HG02938 (cell line): Measurements from ENCODE around the gene KCNJ6.
"Not testable (repeated sequence)": the region's sequence is repeated elsewhere in the genome, so short reads cannot be mapped to it uniquely, and the experiment has no call there.

Experiments
- ATAC-seq: cut with Tn5 transposase; IDR thresholded peaks from one replicate; pipeline ENCODE4 v1.9.1; 2021; ENCODE audit warnings: mild to moderate bottlenecking, moderate library complexity; ENCODE audit not compliant: unreplicated experiment

Gene KCNJ6

GRCh38 chr21:37658121-37658816 is 258.0 kb downstream of the KCNJ6 start:
- ATAC-seq: no peak

- no peak for ATAC-seq
Measured at GRCh38 chr21:37656899-37657298, 259.4 kb downstream of the KCNJ6 start.

DNA sequence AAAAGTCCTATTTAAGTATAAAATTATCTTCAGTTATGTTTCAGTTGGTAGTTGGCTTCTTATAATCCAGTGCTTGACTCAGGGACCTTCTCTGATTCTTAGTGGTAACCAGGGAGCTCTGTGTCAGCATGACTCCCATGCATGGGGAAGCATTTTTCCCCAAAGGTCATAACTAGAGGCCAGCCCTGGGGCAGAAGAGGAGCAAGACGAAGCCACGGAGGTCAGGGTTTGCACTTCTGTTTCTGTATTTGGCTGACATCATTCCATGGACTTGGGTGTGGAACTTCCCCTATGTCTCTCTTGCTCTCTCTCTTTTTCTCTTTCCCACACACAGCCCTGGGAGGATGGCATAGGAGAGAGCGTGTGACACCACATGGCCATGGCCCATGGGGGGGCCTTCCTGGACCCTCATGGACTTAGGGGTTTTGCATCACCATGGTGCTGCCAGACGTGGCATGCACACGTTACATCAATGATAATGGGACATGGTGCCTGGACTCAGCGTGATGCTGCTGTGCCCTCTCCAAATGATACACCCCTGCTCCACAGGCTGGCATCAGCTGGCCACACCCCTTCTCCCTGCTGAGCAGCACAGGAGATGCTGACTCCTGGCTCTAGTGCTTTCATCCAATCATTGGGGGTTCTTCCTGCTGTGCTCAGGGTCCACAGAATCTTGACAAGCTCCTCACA is 260.5 kb downstream of the KCNJ6 start:
- no peak for ATAC-seq

GRCh38 chr21:37654596-37654995 is 261.7 kb downstream of the KCNJ6 start:
- ATAC-seq: no peak

DNA sequence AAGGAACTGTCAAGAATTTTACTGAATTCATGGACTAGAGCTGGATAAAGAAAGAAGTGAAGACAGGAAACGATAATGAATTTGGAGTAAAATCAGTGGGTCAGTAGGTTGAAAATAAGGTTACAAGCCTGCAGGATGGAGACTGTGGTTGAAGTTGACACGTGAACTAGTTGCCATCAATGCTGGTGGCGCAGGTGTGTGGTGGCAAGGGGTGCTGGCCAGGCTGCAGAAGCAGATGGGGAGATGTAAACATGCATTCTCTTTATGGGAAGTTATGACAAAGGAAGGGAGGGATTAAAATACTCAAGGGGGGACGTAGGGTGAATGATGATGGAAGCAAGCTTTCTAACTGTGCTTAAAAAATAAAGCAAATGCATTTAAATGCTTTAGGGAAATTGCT is 263.1 kb downstream of the KCNJ6 start:
- no peak for ATAC-seq

- ATAC-seq: no peak
Measured at GRCh38 chr21:37647781-37648180, 268.5 kb downstream of the KCNJ6 start.

DNA sequence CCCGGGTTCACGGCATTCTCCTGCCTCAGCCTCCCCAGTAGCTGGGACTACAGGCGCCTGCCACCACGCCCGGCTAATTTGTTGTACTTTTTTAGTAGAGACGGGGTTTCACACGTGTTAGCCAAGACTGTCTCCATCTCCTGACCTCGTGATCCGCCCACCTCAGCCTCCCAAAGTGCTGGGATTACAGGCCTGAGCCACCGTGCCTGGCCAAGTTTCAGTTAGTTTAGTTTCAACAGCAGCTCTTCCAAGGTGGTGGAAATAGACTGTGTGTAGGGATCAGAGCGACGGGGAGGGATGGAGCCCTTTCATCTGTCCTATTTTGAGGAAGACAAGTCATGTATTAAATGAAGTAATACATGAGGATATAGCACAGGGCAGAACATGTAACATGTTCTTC is 269.5 kb downstream of the KCNJ6 start:
- ATAC-seq: not testable (repeated sequence)

- no peak for ATAC-seq
Measured at GRCh38 chr21:37645848-37646247, 270.4 kb downstream of the KCNJ6 start.

GRCh38 chr21:37644636-37645035 is 271.6 kb downstream of the KCNJ6 start:
- ATAC-seq: no peak

DNA sequence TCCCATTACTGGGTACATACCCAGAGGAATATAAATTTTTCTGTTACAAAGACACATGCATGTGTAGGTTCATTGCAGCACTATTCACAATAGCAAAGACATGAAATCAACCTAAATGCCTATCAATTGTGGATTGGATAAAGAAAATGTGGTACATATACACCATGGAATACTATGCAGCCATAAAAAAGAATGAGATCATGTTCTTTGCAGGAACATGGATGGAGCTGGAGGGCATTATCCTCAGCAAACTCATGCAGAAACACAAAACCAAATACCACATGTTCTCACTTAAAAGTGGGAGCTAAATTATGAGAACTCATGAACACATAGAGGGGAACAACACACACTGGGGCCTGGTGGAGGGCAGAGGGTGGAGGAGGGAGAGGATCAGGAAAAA is 272.4 kb downstream of the KCNJ6 start:
- not testable (repeated sequence) for ATAC-seq

DNA sequence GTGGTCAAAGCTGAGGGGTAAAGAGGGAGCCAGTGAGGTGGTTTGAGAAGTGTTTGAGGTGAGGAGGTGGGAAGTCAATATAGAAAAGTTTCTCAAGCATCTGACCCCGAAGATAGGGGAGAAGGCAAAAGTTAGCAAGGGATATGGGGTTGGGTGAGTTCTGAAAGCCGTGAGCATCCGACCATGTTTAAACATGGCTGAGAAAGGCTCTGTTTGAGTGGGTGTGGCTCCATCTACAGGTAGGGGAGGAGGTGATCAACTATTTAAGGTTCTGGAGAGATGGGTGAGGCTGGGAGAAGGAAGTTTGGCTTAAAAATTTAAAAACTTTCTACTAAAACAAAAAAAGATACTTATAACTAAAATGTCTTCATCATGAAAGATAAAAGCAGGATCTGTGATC is 273.8 kb downstream of the KCNJ6 start:
- ATAC-seq: no peak

GRCh38 chr21:37639756-37640155 is 276.5 kb downstream of the KCNJ6 start:
- no peak for ATAC-seq

- no peak for ATAC-seq
Measured at GRCh38 chr21:37636152-37636860, 280.0 kb downstream of the KCNJ6 start.

- no peak for ATAC-seq
Measured at GRCh38 chr21:37631319-37632117, 284.7 kb downstream of the KCNJ6 start.

DNA sequence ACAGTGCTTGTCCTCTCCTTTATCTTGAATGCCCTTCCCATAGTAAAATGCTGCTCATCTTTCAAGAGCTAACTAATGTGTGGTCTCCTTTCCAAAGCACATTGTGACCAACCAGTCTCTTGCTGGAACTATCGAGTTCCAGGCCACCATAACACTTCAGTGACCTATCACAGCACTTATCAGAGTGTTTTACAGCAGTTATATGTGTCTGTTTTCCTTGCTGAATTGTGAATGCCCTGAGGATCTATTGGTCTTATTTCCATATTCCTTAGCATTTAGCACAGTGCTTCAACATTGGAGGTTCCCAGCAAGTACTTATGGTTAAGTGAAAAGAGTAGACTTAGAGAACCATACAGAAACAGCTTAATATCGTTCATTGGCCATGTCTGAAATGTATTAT is 285.4 kb downstream of the KCNJ6 start:
- ATAC-seq: no peak

DNA sequence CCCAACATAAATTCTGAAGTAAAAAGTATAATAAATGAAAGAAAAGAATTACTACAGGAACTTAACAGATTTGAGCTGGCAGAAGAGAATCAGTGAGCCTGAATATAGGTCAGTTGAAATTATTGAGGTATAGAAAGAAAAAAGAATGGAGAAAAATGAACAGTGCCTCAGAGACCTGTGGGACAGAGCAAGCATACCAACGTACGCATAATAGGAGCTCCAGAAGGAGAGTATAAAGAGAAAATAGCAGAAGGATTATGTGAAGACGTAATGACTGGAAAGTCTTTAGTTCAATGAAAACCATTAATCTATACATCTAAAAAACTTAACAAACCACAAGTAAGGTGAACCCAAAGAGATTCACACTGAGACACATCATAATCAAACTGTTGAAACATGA is 287.9 kb downstream of the KCNJ6 start:
- no peak for ATAC-seq

GRCh38 chr21:37627561-37627960 is 288.7 kb downstream of the KCNJ6 start:
- no peak for ATAC-seq

GRCh38 chr21:37627074-37627473 is 289.2 kb downstream of the KCNJ6 start:
- no peak for ATAC-seq

GRCh38 chr21:37626320-37626719 is 289.9 kb downstream of the KCNJ6 start:
- no peak for ATAC-seq

DNA sequence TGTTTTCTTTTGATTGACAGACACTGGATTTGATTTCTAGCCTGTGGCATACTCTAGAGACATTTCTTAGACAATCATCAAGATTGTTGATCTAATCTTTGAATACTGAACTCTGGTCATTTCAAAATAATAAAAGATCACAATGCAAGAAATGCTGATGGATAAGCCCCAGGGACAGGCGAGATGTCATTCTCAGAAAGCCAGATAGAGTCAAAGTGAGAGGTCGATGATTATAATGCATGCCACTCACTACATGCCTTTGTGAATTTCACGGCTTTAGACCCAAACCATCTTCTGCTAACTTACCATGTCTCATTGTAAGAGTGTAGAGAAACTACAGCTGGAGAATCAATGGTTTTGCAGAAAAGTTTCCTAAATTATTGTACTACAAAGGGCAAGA is 292.6 kb downstream of the KCNJ6 start:
- no peak for ATAC-seq

- ATAC-seq: no peak
Measured at GRCh38 chr21:37623183-37623582, 293.1 kb downstream of the KCNJ6 start.
